Left hindlimb (tissue), 1 donor: ENCODE data around the gene CCK.

ENCODE experiments used
- DNase-seq: peaks from one replicate; pipeline ENCODE4 v3.0.0-alpha.2; 2018

Gene CCK

GRCh38 chr3:42265059-42265991, 660 bp downstream of the CCK start:
- DNase-seq = no peak

- DNase-seq = no peak
Observed at GRCh38 chr3:42264399-42265058, 1.5 kb downstream of the CCK start.

GRCh38 chr3:42263354-42264346, 2.3 kb downstream of the CCK start:
- no peak for DNase-seq

GRCh38 chr3:42262525-42262924, 3.5 kb downstream of the CCK start:
- no peak for DNase-seq

- DNase-seq = no peak
Observed at GRCh38 chr3:42257007-42257406, 9.0 kb downstream of the CCK start.

- DNase-seq = no peak
Observed at GRCh38 chr3:42256135-42256819, 9.7 kb downstream of the CCK start.

GRCh38 chr3:42254566-42254965, 11.4 kb downstream of the CCK start:
- no peak for DNase-seq

- no peak for DNase-seq
Observed at GRCh38 chr3:42250761-42251160, 15.2 kb downstream of the CCK start.

GRCh38 chr3:42247576-42248027, 18.4 kb downstream of the CCK start:
- DNase-seq = no peak

GRCh38 chr3:42246091-42246490, 19.9 kb downstream of the CCK start:
- DNase-seq = no peak

GRCh38 chr3:42236611-42237010, 29.4 kb downstream of the CCK start:
- DNase-seq = no peak

- DNase-seq = no peak
Observed at GRCh38 chr3:42235532-42235931, 30.5 kb downstream of the CCK start.

GRCh38 chr3:42230860-42231259, 35.1 kb downstream of the CCK start:
- no peak for DNase-seq

GRCh38 chr3:42229942-42230688, 35.9 kb downstream of the CCK start:
- no peak for DNase-seq

- DNase-seq = no peak
Observed at GRCh38 chr3:42229266-42229941, 36.6 kb downstream of the CCK start.

GRCh38 chr3:42228796-42229195, 37.2 kb downstream of the CCK start:
- no peak for DNase-seq

GRCh38 chr3:42226470-42227425, 39.2 kb downstream of the CCK start:
- DNase-seq = no peak

GRCh38 chr3:42225486-42226363, 40.3 kb downstream of the CCK start:
- DNase-seq = no peak
